ENCODE results near the gene REC8. TPM values are rescaled to one million over a fixed set of nuclear protein-coding genes. Genes with fewer than 3 reads are reported as not detected.

The REC8 gene
- total and polyA plus RNA-seq, 10 of the 15 experiments (the other 5 are each of a cell fraction or from before 2014, with no cell fraction given), result 4.2 to 76.9 (median 29.1) TPM

DNA sequence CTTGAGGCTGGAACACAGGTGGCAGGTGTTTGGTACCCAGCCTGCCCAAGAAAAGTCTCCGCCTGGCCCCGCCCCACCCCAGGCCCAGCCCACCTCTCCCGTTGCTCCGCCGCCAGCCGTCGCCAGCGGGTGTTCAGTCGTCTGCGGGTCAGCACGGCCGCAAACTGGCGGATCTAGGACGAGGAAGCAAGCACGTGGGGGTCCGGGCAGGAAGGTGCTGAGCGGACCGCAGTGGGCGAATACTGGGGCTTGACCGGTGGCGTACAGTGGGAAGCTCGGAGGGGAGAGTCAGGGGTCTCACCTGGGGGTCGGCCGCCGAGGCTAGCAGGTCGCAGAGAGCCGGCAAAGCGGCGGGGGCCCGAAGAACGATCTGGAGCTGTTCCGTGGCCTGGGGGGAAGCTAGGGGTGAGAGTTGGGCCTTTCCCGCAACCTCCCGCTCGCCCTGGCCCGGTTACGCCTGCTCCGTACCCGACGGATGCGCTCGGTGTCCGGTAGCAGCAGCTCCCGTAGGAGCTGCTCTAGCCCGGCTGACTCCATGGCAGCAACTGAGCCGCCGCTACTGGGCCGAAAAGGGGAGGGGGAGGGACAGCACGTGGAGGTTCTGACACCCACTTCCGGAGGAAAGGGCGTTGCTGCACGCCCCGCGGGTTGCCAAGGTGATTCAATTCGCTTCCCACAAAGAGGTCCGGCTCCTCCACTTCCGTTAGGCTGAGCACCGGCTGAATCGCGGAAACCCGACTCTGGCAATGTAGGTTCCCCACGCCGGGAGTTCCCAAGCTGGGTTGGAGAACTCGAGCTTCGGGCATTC, 16.6 kb downstream of the REC8 start, which contains the start of gene IPO4:
IPO4 (minus strand) TSS at position 566 of the 808 bp plus-strand sequence; CDS start at position 537, 29 bp downstream.
- Histone ChIP-seq H3K79me2 (ENCODE audit: control insufficient read depth, insufficient read depth, low read length) (peaks cover 22% of the 10 kb centered on the region), H3K9ac (ENCODE audit: control insufficient read depth, insufficient read depth, low read length) (peak within 1 kb of the TSS; percentile 69), H3K4me3 (peak within 1 kb of the TSS; percentile 79), H3K9me3 (replicated peaks; ENCODE audit: control insufficient read depth, insufficient read depth, low read length) (no peaks in the 10 kb centered on the region), H2AFZ (ENCODE audit: control insufficient read depth, low read depth, low read length) (peak within 1 kb of the TSS; percentile 69), H3K27ac (ENCODE audit: control insufficient read depth, insufficient read depth) (peak within 1 kb of the TSS; percentile 34), H4K20me1 (ENCODE audit: control insufficient read depth, insufficient read depth) (no peaks in the 10 kb centered on the region), H3K27me3 (replicated peaks in 1 of 2; ENCODE audit: control insufficient read depth in 2 of 2, insufficient read depth in 2 of 2, low read length in 1 of 2) (no peaks in the 10 kb centered on the region), H3K4me2 (ENCODE audit: control insufficient read depth, insufficient read depth) (peak within 1 kb of the TSS; percentile 78), H3K4me1 (ENCODE audit: control insufficient read depth, insufficient read depth, low read length) (0 out of 2 replicates have a peak, but pooled peaks cover 4% of the 10 kb centered on the region), H3K36me3 (ENCODE audit: control insufficient read depth in 2 of 2, insufficient read depth in 2 of 2, low read length in 1 of 2) (peaks cover 18 to 19% of the 10 kb centered on the region in 2 experiments)
- 1% methylated on average over 64 of the region's 65 CpGs for WGBS (ENCODE audit: insufficient coverage, insufficient replicate concordance, low lambda C conversion rate, missing lambda C conversion rate)
- DNase-seq (ENCODE audit: low read depth, low spot score), result peak; percentile 88
- intact Hi-C loops (cut with micrococcal nuclease; ENCODE audit: unreplicated experiment), result loop anchor here (2.0 kb wide), 1 partner anchor 108 kb away; no protein-coding TSS in a partner anchor
- BruUV-seq (replicated peaks), result no TSS peak
- ChIA-PET RAD21 (ENCODE audit: unreplicated experiment) (interaction anchor here (0.6 to 2.8 kb wide), 14 partner anchors 25 to 131 kb away, joined by 3 to 13 read pairs (median 4); partner anchors contain the start of genes CHMP4A, CIDEB, DCAF11 and DHRS1), POLR2A (interaction anchor here (0.9 to 3.0 kb wide), 8 partner anchors 13 to 242 kb away, joined by 3 to 28 read pairs (median 6); partner anchors contain the start of genes CHMP4A, CIDEB, IRF9 and PSME1), SMC1A (ENCODE audit: uncharacterized antibody, unreplicated experiment) (interaction anchor here (0.9 to 1.6 kb wide), 7 partner anchors 27 to 120 kb away, joined by 3 to 11 read pairs (median 4); partner anchors contain the start of genes CIDEB, DCAF11, IRF9 and NRL), CTCF (interaction anchor here (0.6 to 2.2 kb wide), 8 partner anchors 13 to 1814 kb away, joined by 3 to 9 read pairs (median 6); partner anchors contain the start of genes CHMP4A, CIDEB, IRF9 and TINF2)
- peak; percentile 99 for FAIRE-seq
- in situ Hi-C loops (cut with MboI), result no loop called here
- peak; percentile 94 for ATAC-seq
- TF ChIP-seq, protein P1, sequence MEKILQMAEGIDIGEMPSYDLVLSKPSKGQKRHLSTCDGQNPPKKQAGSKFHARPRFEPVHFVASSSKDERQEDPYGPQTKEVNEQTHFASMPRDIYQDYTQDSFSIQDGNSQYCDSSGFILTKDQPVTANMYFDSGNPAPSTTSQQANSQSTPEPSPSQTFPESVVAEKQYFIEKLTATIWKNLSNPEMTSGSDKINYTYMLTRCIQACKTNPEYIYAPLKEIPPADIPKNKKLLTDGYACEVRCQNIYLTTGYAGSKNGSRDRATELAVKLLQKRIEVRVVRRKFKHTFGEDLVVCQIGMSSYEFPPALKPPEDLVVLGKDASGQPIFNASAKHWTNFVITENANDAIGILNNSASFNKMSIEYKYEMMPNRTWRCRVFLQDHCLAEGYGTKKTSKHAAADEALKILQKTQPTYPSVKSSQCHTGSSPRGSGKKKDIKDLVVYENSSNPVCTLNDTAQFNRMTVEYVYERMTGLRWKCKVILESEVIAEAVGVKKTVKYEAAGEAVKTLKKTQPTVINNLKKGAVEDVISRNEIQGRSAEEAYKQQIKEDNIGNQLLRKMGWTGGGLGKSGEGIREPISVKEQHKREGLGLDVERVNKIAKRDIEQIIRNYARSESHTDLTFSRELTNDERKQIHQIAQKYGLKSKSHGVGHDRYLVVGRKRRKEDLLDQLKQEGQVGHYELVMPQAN (conservative IDR thresholded peaks at IDR 0.05), result peak; percentile 99
- TF ChIP-seq PAX5 (IDR thresholded peaks at IDR 0.05; ENCODE audit: borderline replicate concordance, low read depth, low read length) (peak; percentile 83; the same call in 1 of the 2 replicates), ZZZ3 (IDR thresholded peaks at IDR 0.05; ENCODE audit: control insufficient read depth, insufficient read length, low read depth) (peak; percentile 85), KDM1A (IDR thresholded peaks at IDR 0.05; ENCODE audit: borderline replicate concordance) (no peak), RBBP5 (conservative IDR thresholded peaks at IDR 0.05) (no peak), CREM (IDR thresholded peaks at IDR 0.05; ENCODE audit: low read depth) (peak; percentile 85), JUND (IDR thresholded peaks at IDR 0.05; ENCODE audit: low read depth, low read length) (no peak), TARDBP (IDR thresholded peaks at IDR 0.05; ENCODE audit: borderline replicate concordance) (peak; percentile 84), FOS (IDR thresholded peaks at IDR 0.05; ENCODE audit: borderline replicate concordance, extremely low read depth, insufficient read length) (no peak), TCF7 (IDR thresholded peaks at IDR 0.05; ENCODE audit: borderline replicate concordance) (peak; percentile 65; the same call in 1 of the 2 replicates), MTA3 (IDR thresholded peaks at IDR 0.05; ENCODE audit: borderline replicate concordance, low read length) (no peak)
- TF ChIP-seq, protein P2, sequence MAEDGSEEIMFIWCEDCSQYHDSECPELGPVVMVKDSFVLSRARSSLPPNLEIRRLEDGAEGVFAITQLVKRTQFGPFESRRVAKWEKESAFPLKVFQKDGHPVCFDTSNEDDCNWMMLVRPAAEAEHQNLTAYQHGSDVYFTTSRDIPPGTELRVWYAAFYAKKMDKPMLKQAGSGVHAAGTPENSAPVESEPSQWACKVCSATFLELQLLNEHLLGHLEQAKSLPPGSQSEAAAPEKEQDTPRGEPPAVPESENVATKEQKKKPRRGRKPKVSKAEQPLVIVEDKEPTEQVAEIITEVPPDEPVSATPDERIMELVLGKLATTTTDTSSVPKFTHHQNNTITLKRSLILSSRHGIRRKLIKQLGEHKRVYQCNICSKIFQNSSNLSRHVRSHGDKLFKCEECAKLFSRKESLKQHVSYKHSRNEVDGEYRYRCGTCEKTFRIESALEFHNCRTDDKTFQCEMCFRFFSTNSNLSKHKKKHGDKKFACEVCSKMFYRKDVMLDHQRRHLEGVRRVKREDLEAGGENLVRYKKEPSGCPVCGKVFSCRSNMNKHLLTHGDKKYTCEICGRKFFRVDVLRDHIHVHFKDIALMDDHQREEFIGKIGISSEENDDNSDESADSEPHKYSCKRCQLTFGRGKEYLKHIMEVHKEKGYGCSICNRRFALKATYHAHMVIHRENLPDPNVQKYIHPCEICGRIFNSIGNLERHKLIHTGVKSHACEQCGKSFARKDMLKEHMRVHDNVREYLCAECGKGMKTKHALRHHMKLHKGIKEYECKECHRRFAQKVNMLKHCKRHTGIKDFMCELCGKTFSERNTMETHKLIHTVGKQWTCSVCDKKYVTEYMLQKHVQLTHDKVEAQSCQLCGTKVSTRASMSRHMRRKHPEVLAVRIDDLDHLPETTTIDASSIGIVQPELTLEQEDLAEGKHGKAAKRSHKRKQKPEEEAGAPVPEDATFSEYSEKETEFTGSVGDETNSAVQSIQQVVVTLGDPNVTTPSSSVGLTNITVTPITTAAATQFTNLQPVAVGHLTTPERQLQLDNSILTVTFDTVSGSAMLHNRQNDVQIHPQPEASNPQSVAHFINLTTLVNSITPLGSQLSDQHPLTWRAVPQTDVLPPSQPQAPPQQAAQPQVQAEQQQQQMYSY (CRISPR knock-in tag; IDR thresholded peaks at IDR 0.05), result no peak
- TF ChIP-seq, protein P3, sequence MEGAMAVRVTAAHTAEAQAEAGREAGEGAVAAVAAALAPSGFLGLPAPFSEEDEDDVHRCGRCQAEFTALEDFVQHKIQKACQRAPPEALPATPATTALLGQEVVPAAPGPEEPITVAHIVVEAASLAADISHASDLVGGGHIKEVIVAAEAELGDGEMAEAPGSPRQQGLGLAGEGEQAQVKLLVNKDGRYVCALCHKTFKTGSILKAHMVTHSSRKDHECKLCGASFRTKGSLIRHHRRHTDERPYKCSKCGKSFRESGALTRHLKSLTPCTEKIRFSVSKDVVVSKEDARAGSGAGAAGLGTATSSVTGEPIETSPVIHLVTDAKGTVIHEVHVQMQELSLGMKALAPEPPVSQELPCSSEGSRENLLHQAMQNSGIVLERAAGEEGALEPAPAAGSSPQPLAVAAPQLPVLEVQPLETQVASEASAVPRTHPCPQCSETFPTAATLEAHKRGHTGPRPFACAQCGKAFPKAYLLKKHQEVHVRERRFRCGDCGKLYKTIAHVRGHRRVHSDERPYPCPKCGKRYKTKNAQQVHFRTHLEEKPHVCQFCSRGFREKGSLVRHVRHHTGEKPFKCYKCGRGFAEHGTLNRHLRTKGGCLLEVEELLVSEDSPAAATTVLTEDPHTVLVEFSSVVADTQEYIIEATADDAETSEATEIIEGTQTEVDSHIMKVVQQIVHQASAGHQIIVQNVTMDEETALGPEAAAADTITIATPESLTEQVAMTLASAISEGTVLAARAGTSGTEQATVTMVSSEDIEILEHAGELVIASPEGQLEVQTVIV (IDR thresholded peaks at IDR 0.05; ENCODE audit: borderline replicate concordance, partially characterized antibody), result peak; percentile 75
